Measurements from ENCODE around the gene WWOX.

- TF ChIP-seq TRAFD1 (CRISPR knock-in tag; IDR thresholded peaks at IDR 0.05; ENCODE audit: borderline replicate concordance), result no peak
- TF ChIP-seq CTCF (CRISPR knock-in tag; IDR thresholded peaks at IDR 0.05), result no peak
- TF ChIP-seq ZNF564 (CRISPR knock-in tag; IDR thresholded peaks at IDR 0.05), result no peak
- no peak for TF ChIP-seq EP300 (IDR thresholded peaks at IDR 0.05; ENCODE audit: low read depth in 2 of 2, low read length in 2 of 2)
- TF ChIP-seq EP300 (CRISPR knock-in tag; IDR thresholded peaks at IDR 0.05; ENCODE audit: borderline replicate concordance), result no peak
- no peak for TF ChIP-seq MAZ (IDR thresholded peaks at IDR 0.05; ENCODE audit: borderline replicate concordance, low read depth, low read length)
- TF ChIP-seq MAZ (CRISPR knock-in tag; IDR thresholded peaks at IDR 0.05; ENCODE audit: low read depth), result no peak
- no peak for TF ChIP-seq ZSCAN25 (CRISPR knock-in tag; IDR thresholded peaks at IDR 0.05)
- TF ChIP-seq USF2 (IDR thresholded peaks at IDR 0.05; ENCODE audit: low read depth, low read length), result no peak
- TF ChIP-seq USF2 (CRISPR knock-in tag; IDR thresholded peaks at IDR 0.05; ENCODE audit: borderline replicate concordance), result no peak
- no peak for TF ChIP-seq HMG20A (CRISPR knock-in tag; IDR thresholded peaks at IDR 0.05; ENCODE audit: borderline replicate concordance)
Measured at GRCh38 chr16:78666318-78666717, 566.9 kb downstream of the WWOX start.
